Fibroblast of villous mesenchyme (primary cell): Measurements from ENCODE around the gene FOXS1. TPM values are rescaled to one million over a fixed set of nuclear protein-coding genes. Genes with fewer than 3 reads are reported as not detected.
A peak's percentile ranks its signal among the peaks of the same experiment; 100 is the strongest.

Experiments
- DNase-seq: peaks from one replicate; pipeline ENCODE4 v3.0.0-alpha.2; 2010; ENCODE audit warnings: low read depth
- H3K4me3 ChIP-seq: 2 replicates; pipeline ENCODE4 v1.5.1; 2011; ENCODE audit warnings: low read depth, mild to moderate bottlenecking, low read length
- CTCF ChIP-seq: IDR thresholded peaks from 2 replicates; pipeline ENCODE4 v1.5.1; 2012; ENCODE audit warnings: low read depth, mild to moderate bottlenecking, low read length; ENCODE audit not compliant: insufficient read depth
- total RNA-seq: library from RNA; depleted of rRNA; stranded (reverse); fragments of >200 nt; gene quantifications from 2 replicates; pipeline ENCODE4 v1.2.3, GENCODE V29; 2012

Gene FOXS1
- total RNA-seq, 1 donor, result 1.7 TPM

GRCh38 chr20:31840906-31841816 lies 4.2 kb downstream of the FOXS1 start:
- peak; percentile 14 for DNase-seq
- no peak for TF ChIP-seq CTCF
- no peak overlapping the region for H3K4me3 ChIP-seq

GRCh38 chr20:31839782-31840487 lies 5.5 kb downstream of the FOXS1 start:
- no peak for TF ChIP-seq CTCF
- H3K4me3 ChIP-seq, result no peak overlapping the region
- DNase-seq, result peak; percentile 19

- no peak overlapping the region for H3K4me3 ChIP-seq
- no peak for TF ChIP-seq CTCF
- DNase-seq, result peak; percentile 29
These were observed 6.6 kb downstream of the FOXS1 start for GRCh38 chr20:31838646-31839292.

- TF ChIP-seq CTCF, result no peak
- no peak overlapping the region for H3K4me3 ChIP-seq
- DNase-seq, result peak; percentile 44
These were observed 7.5 kb downstream of the FOXS1 start for GRCh38 chr20:31837896-31838397.

GRCh38 chr20:31836853-31837608 lies 8.4 kb downstream of the FOXS1 start:
- DNase-seq, result peak; percentile 30
- no peak overlapping the region for H3K4me3 ChIP-seq
- no peak for TF ChIP-seq CTCF
